HG03457 (cell line): ENCODE data around the gene PSMC3IP.
"Not testable (repeated sequence)": the region's sequence is repeated elsewhere in the genome, so short reads cannot be mapped to it uniquely, and the experiment has no call there.

Experiments used
- ATAC-seq: cut with Tn5 transposase; IDR thresholded peaks from one replicate; pipeline ENCODE4 v1.9.1; 2021; ENCODE audit warnings: moderate number of reproducible peaks; ENCODE audit not compliant: unreplicated experiment

PSMC3IP gene, protein sequence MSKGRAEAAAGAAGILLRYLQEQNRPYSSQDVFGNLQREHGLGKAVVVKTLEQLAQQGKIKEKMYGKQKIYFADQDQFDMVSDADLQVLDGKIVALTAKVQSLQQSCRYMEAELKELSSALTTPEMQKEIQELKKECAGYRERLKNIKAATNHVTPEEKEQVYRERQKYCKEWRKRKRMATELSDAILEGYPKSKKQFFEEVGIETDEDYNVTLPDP

GRCh38 chr17:42577532-42578281 is at the start of gene PSMC3IP:
PSMC3IP (minus strand) TSS chr17:42577729; CDS start chr17:42577686, 43 bp downstream.
- peak; percentile 46 for ATAC-seq

DNA sequence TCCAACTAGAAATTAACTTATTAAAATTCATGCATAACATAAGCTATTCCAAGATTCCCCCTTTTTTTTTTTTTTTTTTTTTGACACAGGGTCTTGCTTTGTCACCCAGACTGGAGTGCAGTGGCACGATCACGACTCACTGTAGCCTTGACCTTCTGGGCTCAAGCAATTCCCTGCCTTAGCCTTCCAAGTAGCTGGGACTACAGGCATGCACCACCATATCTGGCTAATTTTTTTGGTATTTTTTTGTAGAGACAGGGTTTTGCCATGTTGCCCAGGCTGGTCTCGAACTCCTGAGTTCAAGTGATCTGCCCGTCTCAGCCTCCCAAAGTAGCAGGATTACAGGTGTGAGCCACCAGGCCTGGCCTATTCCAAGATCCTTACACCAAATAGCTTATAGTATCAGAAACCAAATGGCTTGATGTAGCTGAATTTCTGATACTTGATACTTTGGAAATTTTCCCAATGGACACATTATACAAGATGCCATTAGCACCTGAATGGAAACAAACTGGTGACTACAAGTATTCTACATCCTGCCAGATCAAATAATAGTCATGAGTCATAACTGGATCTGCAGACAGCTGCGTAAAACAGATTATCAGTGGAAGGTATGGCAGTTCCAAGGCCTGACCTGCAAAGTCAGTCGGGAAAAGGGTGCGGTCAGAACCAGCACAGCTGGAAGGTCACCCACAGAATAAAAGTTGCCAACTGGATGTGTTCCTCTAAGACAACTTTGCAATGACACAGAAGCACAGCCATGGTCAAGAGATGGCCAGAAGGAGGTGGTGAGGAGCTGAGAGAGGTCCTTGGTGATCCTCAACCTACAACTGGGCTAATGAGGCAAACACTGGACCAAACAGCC is 46.4 kb upstream of the PSMC3IP start:
- ATAC-seq: no peak

DNA sequence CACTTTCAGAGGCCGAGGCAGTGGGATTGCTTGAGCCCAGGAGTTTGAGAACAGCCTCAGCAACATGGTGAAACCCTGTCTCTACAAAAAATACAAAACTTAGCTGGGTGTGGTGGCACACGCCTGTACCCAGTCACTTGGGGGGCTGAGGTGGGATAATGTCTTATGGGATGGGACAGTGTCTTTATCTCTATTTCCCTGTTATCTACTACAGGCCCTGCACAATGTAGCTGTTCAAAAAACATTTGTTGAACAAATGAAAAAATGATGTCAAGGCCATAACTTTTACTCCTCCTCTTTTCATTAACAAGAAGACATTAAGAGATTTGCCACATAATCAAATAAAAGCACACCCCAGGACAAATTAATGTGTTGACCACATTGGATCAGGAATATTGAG is 45.7 kb upstream of the PSMC3IP start:
- no peak for ATAC-seq

DNA sequence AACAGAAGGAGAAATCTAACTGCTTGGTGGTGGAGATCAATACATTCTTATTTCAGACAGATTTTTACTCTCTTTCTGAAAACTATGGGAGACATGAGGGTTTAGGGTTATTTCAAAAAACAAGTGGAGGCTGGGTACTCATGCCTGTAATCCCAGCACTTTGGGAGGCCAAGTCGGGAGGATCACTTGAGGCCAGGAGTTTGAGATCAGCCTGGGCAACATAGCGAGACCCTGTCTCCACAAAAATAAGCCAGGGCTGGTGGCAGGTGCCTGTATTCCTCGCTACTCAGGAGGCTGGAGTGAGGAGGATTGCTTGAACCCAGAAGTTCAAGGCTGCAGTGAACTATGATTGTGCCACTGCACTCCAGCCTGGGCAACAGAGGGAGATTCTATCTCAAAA is 44.5 kb upstream of the PSMC3IP start:
- not testable (repeated sequence) for ATAC-seq

DNA sequence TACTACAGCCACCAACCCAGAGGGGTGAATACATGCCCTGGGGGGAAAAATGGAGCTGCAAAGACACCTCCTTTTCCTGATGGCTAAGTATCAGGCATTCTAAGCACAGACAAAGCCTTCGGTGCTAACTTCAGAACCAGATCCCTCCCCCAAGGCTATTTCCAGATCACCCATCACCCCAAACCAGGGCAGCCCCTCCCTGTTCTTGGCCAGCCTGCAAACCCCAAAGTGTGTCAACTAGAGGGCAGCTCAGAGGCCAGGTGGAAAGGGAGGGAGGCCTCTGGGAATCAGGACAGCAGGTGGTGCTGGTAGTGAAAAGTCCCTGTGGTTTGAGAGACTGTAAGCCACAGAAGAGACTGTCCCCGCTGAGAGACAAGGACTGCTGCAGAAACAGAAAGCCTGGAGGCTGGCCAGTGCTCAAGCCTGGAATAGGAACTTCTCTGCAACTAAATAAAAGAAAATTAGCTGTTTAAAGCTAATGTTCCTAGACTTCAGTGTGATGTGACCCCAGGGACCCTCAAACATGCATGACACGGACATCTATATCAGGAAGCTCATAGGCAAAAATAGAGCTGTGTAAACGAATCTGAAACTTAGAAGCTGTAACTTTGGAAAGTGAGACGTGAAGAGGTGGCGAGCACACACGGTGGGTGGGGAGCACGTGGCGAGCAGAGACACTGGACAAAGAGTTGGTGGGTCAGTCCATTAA is 41.1 kb upstream of the PSMC3IP start:
- ATAC-seq: peak; percentile 39

DNA sequence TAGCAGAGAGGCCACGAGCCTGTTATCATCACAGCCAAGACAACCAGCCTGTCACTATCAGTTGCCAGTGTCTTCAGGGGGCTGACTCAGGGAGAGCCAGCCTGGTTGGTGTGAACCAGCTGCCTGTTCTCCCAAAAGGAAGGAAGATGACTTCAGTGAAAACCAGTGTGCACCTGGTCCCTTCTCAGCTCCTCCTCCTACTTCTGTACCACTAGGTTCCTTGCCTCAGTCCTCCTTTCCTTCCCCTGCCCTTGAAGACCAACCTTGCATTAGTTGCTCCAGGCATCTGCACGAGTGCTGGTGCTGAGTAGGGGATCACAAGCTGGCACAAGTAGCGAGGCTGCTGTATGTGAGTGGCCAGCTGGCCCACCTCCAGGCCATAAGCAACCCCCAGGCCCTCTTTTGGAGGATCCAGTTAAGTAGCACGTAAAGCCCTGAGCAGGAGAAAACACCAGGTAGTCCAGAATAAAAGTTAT is 40.5 kb upstream of the PSMC3IP start:
- peak; percentile 24 for ATAC-seq

DNA sequence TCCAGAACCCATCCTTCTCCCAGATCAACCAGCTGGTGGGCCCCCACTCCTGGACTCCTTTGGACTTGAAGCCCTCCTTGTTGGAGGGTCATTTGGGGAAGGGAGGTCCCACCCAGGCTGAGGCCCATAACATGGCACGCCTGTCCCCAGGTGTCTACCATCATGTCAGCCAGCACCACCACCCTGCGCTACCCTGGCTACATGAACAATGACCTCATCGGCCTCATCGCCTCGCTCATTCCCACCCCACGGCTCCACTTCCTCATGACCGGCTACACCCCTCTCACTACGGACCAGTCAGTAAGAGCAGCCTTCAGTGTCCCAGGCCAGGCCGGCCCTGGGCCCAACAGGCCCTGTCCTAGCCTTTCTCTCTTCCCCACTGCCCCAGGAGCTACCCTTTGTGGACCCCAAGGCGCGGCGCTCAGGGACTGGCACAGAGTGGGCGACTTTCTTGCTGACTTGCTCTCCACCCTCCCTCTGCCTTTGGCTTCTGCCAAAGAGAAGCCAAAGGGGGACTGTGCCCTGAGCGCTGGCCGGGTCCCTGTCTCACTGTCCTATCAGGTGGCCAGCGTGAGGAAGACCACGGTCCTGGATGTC is 36.3 kb upstream of the PSMC3IP start:
- ATAC-seq: no peak

DNA sequence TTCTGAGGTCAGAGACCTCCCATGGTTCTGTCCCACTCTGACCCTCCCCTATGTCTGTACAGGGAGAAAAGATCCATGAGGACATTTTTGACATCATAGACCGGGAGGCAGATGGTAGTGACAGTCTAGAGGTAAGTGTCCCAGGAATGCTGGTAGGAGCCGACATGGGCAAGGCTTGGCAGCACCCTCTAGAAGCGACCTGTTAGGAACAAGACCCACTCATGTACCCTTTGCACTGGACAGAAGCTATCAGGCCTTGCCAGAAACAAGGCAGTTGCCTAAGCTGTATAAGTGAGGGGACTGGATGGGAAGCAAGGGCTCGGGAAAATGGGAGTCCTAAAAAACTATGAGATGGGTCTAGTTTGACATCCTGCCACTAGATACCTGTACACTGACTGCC is 34.5 kb upstream of the PSMC3IP start:
- ATAC-seq: no peak

GRCh38 chr17:42609814-42610801 is 32.6 kb upstream of the PSMC3IP start:
- not testable (repeated sequence) for ATAC-seq

GRCh38 chr17:42609182-42609813 is 31.8 kb upstream of the PSMC3IP start, which contains the start of the genes RETREG3 and TUBG1:
RETREG3 (minus strand) TSS chr17:42609374; CDS start chr17:42609324, 50 bp downstream.
TUBG1 (plus strand) TSS chr17:42609683; CDS start chr17:42609738, 55 bp downstream.
- peak; percentile 65 for ATAC-seq

DNA sequence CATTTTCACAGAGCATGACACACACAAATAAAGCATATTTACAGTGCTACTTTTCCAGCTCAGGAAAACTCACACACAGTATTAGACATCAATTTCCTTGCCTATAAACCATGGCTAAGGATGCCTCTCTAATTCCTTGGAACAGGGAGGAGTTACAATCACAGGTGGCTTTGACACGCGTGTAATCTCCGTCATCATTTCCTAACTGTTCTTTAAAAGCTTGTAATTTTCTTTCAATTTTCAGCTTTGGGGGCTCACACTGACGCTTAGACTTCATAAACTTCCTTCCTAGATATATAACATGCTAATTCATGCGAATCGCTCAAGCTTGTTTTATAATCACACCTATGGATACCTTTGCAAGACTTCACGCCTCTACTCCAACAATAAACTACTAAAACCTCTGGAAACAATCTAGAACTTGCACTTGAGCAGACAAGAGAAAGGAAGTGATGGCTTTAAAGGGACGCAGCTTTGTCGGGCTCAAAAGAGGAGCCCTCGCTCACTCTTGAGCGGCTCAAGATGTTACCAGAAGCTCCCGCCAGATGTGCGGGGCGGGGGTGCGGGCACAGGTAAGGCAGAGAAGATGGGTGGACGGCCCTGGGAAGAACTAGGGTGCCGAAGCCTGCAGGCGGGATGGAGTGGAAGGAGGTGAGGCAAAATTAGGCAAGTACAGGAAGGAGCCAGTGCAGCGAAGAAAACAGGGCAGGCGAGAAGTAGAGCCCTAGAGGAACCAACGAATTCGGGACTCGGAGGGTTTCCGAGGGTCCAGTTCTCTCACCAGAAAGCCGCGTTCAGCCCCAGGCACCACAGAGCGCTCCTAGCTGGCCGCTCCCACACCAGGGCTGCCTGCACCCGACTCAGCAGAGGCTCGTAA is 31.0 kb upstream of the PSMC3IP start:
- ATAC-seq: peak; percentile 28

DNA sequence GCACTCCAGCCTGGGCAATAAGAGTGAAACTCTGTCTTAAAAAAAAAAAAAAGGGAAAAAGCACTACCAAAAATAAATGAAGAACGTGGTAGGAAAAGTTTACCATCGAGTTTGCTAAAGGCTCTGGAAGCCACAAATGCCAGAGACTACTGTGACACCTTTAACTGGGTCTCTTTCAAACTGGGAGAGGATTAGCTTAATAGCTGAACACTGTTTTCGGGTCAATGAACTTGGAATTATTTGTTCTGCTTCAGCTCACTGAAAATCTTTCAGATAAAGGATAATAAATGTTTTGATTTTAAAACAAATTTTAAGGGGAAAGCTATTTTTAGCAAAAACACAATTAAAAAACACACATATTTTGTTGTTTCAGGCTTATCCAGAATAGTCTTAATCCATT is 30.2 kb upstream of the PSMC3IP start:
- ATAC-seq: no peak

DNA sequence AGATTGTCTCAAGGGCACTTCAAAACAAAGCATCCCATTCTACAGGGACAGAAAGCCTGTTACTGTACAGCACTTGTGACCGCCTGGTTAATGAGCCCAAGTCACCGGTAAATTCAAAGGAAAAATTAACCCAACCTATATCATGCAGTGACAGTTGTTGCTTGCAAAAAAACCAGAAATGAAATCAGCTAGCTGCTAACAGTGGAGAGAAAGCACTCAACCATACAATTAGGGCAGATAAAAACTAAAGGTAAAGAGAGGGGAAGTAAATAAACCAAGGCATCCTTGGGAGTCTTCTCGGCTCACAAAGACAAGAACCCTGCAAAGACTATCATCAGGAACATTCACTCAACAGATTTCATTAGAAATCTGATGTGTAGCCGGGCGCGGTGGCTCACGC is 25.8 kb upstream of the PSMC3IP start:
- no peak for ATAC-seq

DNA sequence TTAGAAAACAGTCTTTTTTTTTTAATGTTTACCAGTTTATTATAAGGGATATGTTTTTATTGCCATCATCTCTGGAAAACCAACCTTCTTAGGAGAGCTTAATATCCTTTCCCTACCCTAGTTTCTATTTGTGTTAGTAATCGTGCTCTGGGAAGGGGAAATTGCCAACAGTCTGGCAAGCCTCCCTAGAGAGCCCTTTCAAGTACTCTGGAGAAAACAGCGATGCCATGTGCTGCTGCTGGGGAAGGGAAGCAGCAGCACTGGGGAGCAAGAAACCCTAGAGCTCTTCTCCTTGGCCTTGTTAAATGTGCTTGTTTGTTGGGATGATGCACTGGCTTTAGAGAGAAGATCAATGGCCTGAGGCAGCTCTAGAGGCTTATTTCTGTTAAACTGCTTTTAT is 21.4 kb upstream of the PSMC3IP start:
- ATAC-seq: no peak

- no peak for ATAC-seq
Measured at GRCh38 chr17:42596386-42596785, 18.9 kb upstream of the PSMC3IP start.

GRCh38 chr17:42591411-42591810 is 13.9 kb upstream of the PSMC3IP start:
- ATAC-seq: no peak

GRCh38 chr17:42590886-42591285 is 13.4 kb upstream of the PSMC3IP start:
- ATAC-seq: no peak
